HUES6 (cell line): ENCODE data around the gene RIN3.

ENCODE experiments used
- H3K27ac ChIP-seq: 2 replicates; pipeline ENCODE4 v1.7.0; 2013; ENCODE audit warnings: low read depth, mild to moderate bottlenecking, low read length, inconsistent platforms
- H3K27me3 ChIP-seq: 2 replicates; pipeline ENCODE4 v1.6.1; 2013; ENCODE audit warnings: low read length; ENCODE audit not compliant: control insufficient read depth, insufficient read depth
- H3K36me3 ChIP-seq: 2 replicates; pipeline ENCODE4 v1.6.1; 2013; ENCODE audit warnings: low read length; ENCODE audit not compliant: control insufficient read depth, insufficient read depth
- H3K4me1 ChIP-seq: 2 replicates; pipeline ENCODE4 v1.6.1; 2013; ENCODE audit warnings: low read length; ENCODE audit not compliant: control insufficient read depth, insufficient read depth
- H3K4me3 ChIP-seq: 2 replicates; pipeline ENCODE4 v1.5.1; 2013; ENCODE audit warnings: low read depth, low read length
- H3K9ac ChIP-seq: one replicate; pipeline ENCODE4 v1.6.1; 2013; ENCODE audit warnings: mild to moderate bottlenecking, low read length
- H3K9me3 ChIP-seq: 2 replicates; pipeline ENCODE4 v1.6.1; 2013; ENCODE audit warnings: low read depth, low read length; ENCODE audit not compliant: control insufficient read depth, insufficient read depth

The RIN3 gene

GRCh38 chr14:92499234-92499633 lies 14.3 kb upstream of the RIN3 start:
- no peak overlapping the region for H3K4me3 ChIP-seq
- no peaks in the 10 kb centered on the region for H3K9me3 ChIP-seq
- no peaks in the 10 kb centered on the region for H3K36me3 ChIP-seq
- H3K27ac ChIP-seq: no peak overlapping the region
- no peaks in the 10 kb centered on the region for H3K27me3 ChIP-seq
- H3K9ac ChIP-seq: no peak overlapping the region
- peaks cover 16% of the 10 kb centered on the region; the same call in 1 of the 2 replicates for H3K4me1 ChIP-seq

- Histone ChIP-seq H3K27me3 (no peaks in the 10 kb centered on the region), H3K9ac (no peak overlapping the region), H3K4me1 (peaks cover 16% of the 10 kb centered on the region; the same call in 1 of the 2 replicates), H3K9me3 (no peaks in the 10 kb centered on the region), H3K27ac (no peak overlapping the region), H3K36me3 (no peaks in the 10 kb centered on the region), H3K4me3 (no peak overlapping the region)
These were observed 13.1 kb upstream of the RIN3 start for GRCh38 chr14:92500491-92500941.

DNA sequence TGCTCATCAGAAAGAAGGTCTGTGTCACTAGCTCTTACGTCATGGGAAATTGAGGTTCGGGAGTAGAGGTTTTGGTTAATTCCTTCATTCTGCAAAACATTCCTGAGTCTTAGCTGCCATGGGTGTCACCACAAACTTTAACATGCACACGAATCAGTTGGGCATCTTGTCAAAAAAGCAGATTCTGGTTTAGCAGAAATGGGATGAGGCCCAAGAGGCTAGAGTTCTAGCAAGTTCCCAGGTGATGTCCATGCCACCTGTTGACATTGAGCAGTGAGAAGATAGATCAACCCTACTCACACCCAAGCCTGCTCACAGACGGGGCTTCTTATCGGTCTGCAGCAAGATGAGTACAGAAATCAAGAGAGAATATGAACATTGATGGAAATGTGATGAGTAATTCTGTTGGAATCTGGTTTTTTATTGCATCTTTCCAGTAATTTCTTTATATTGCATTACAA lies 11.7 kb upstream of the RIN3 start:
- Histone ChIP-seq H3K36me3 (no peaks in the 10 kb centered on the region), H3K4me3 (no peak overlapping the region), H3K27ac (no peak overlapping the region), H3K9me3 (no peaks in the 10 kb centered on the region), H3K27me3 (no peaks in the 10 kb centered on the region), H3K4me1 (peaks cover 16% of the 10 kb centered on the region; the same call in 1 of the 2 replicates), H3K9ac (no peak overlapping the region)

- Histone ChIP-seq H3K9ac (no peak overlapping the region), H3K4me1 (peaks cover 9% of the 10 kb centered on the region; the same call in 1 of the 2 replicates), H3K36me3 (no peaks in the 10 kb centered on the region), H3K4me3 (no peak overlapping the region), H3K9me3 (no peaks in the 10 kb centered on the region), H3K27ac (no peak overlapping the region), H3K27me3 (no peaks in the 10 kb centered on the region)
These were observed 10.9 kb upstream of the RIN3 start for GRCh38 chr14:92502541-92503286.

DNA sequence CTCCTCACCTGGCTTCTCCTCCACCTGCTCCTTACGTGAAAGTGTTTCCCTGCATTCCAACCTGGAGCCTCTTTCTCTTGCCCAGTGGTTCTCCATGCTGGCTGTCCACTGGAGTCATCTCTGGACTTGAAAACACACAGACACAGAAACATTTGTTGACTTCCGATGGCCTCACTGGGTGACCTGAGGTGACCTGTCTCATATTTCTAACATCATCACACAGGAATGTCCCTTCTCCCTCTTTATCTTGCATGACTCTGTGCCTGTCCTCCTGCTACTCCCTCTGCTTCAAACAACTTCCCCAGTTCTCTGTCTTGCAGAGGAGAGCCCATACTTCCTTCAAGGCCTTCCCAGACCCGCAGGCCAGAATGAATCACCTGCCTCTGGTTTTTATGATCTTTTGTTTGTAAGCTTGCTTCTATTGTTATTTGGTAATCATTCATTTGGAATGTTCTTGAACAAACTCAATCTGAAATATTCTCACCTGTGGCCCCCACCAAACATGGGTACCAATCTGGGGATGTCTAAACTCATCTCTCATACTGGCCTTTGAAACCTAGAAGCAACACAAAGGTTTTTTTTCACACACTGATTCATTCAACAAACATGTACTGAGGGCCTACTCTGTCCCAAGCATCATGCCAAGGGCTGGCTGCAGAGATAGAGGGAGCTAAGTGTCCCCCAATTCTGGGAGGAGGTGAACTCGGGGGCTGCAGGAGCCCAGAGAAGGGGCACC lies 9.7 kb upstream of the RIN3 start:
- Histone ChIP-seq H3K27me3 (no peaks in the 10 kb centered on the region), H3K36me3 (no peaks in the 10 kb centered on the region), H3K9me3 (no peaks in the 10 kb centered on the region), H3K9ac (no peak overlapping the region), H3K4me1 (peaks cover 7% of the 10 kb centered on the region; the same call in 1 of the 2 replicates), H3K27ac (no peak overlapping the region), H3K4me3 (no peak overlapping the region)

DNA sequence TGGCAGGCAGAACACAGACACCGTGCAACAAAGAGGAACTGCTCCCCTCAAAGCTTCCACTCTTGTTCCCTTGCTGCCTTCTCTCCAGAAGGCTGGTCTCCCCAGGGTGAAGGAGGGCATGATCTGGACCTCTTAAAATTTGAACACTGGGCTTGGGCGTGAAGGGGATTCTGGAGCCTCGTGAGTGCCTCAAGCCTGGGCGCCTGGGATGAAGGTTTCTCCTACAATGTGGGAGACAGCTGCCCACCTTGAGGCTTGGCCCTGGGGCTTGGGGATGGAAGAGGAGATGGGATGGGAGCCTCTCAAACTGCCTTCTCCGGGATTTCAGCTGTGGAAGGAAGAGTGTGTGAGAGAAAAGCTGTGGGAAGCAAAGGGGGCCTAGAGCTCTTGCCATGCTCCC lies 7.8 kb upstream of the RIN3 start:
- Histone ChIP-seq H3K36me3 (no peaks in the 10 kb centered on the region), H3K27me3 (no peaks in the 10 kb centered on the region), H3K4me3 (no peak overlapping the region), H3K9me3 (no peaks in the 10 kb centered on the region), H3K27ac (no peak overlapping the region), H3K9ac (no peak overlapping the region), H3K4me1 (peaks cover 1% of the 10 kb centered on the region; the same call in 1 of the 2 replicates)

DNA sequence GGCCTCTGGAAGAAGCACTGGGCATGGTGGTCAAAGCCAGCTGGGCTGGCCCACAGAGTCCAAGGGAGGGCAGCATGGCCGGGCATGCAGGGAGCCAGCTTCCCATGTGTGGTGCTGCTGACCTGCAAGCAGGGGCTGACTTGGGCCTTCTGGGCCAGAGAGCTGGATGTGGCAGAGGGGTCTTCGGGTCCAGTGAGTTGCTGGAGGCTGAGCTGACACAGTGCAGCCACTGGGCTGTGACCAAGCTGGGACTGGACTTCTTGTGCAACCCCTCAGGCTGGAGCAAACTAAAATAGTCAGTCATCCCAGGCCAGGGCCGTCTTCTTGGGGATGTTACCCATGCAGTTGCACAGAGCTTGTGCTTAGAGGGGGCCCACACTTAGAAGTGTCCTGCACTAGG lies 7.3 kb upstream of the RIN3 start:
- Histone ChIP-seq H3K9ac (no peak overlapping the region), H3K9me3 (no peaks in the 10 kb centered on the region), H3K4me1 (peaks cover 2% of the 10 kb centered on the region), H3K27ac (no peak overlapping the region), H3K27me3 (no peaks in the 10 kb centered on the region), H3K36me3 (no peaks in the 10 kb centered on the region), H3K4me3 (no peak overlapping the region)

DNA sequence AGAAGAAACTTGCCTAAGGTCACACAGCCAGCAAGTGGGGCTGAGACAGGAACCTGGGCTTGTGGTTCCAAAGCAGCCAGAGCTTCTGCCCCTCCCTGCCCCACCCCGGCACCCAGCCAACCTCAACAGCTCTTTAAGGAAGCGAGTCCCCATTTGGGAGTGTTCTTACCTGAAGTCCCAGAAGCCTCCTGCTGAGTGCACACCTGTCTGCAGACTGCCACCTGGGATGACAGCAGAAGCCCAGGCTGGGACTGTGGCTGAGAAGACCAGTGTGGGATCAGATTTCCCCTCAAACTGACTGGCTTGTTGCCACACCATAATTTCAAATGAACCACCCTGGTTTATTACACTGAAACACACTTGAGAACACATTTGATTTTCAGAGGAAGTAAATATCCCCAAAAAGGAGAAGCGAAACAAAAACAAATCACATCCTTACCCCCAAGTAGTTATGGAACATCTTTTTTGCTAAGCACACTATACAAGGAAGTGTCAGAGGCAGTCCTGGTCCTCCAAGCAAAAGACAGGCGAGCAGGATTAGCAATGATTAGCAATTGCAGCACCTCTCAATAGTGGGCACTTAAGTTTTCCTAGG lies 6.3 kb upstream of the RIN3 start:
- Histone ChIP-seq H3K9me3 (no peaks in the 10 kb centered on the region), H3K9ac (no peak overlapping the region), H3K36me3 (no peaks in the 10 kb centered on the region), H3K4me1 (peaks cover 5% of the 10 kb centered on the region), H3K27ac (no peak overlapping the region), H3K4me3 (no peak overlapping the region), H3K27me3 (0 out of 2 replicates have a peak, but pooled peaks cover under 1% of the 10 kb centered on the region)

GRCh38 chr14:92510972-92511371 lies 2.6 kb upstream of the RIN3 start:
- Histone ChIP-seq H3K27ac (no peak overlapping the region), H3K4me1 (peaks cover 8% of the 10 kb centered on the region), H3K4me3 (no peak overlapping the region), H3K36me3 (no peaks in the 10 kb centered on the region), H3K9ac (no peak overlapping the region), H3K27me3 (peaks cover 34% of the 10 kb centered on the region), H3K9me3 (no peaks in the 10 kb centered on the region)

DNA sequence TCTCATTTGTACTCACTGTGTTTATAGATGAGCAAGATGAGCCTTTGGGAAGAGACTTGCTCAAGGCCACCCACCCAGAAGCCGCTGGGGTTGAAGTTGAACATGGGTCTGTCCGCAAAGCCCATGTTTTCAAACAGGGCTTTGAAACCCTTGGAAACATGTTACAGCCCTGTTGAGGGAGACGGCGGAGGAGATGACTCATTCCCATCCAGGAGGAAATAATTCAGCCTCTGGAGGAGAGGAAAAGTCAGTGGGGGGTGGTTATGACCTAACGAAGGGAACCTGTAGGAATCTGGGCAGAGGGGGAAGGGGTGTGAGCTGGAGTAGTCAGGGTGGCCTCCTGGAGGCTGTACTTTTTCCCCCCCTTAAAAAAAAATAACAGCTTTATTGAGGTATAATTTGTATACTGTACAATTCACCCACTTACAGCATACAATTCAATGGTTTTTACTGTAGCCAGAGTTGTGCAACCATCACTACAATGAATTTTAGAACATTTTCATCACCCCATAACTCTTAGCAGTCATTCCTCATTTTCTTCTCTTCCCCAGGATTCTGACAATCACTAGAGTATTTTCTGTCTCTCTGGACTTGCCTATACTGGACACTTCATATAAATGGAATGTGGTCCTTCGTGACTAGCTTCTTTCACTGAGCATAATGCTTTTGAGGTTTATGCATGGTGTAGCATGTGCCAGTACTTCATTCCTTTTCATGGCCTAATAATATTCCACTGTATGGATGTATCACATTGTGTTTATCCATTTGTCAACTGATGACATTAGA lies 1.9 kb upstream of the RIN3 start:
- Histone ChIP-seq H3K4me1 (peaks cover 8% of the 10 kb centered on the region), H3K27ac (no peak overlapping the region), H3K4me3 (no peak overlapping the region), H3K36me3 (no peaks in the 10 kb centered on the region), H3K9me3 (no peaks in the 10 kb centered on the region), H3K9ac (no peak overlapping the region), H3K27me3 (peaks cover 39% of the 10 kb centered on the region)
